HG02840 (cell line): Measurements from ENCODE around the gene CUL2.
"Not testable (repeated sequence)": the region's sequence is repeated elsewhere in the genome, so short reads cannot be mapped to it uniquely, and the experiment has no call there.

Experiments
- ATAC-seq: cut with Tn5 transposase; IDR thresholded peaks from one replicate; pipeline ENCODE4 v1.9.1; 2021; ENCODE audit warnings: mild to moderate bottlenecking, moderate library complexity, moderate number of reproducible peaks; ENCODE audit not compliant: unreplicated experiment, low FRiP score

Gene CUL2

GRCh38 chr10:35027567-35027966 lies 62.6 kb downstream of the CUL2 start:
- no peak for ATAC-seq

DNA sequence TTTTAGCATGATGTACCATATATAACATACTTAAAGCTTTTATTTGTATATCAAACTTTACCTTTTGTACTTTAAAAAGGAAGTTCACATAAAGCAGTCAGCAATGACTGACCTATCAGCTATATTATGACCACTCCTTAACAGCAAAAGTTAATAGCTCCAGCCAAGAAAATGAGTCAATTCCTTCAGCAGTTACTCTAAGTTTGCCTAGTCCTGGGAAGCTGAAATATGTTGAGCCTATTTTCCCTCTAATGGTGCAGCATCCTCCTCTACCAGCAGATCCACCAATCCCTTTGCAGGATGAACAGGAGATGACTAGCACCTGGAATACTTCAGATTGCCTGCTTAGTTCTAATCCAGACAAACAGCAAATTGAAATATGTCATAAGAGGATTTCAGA lies 64.2 kb downstream of the CUL2 start:
- ATAC-seq: no peak

DNA sequence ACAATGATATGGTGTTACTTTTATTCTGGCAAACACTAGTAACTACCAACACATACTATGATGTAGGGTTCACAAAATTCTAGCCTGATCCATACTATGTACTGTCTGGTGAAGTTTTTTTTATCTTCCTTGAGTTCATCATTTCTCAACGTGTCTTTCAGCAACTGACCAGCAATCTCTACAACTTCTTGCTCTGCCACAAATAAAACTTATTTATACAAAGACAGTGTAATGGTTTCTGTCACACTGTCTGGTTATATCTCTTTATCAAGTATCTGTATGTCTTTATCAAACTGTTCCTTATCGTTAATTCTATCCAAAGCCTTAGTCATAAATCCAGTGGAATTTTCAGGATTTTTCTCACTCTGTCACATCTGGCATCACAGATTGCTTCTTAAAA lies 69.7 kb downstream of the CUL2 start:
- no peak for ATAC-seq

DNA sequence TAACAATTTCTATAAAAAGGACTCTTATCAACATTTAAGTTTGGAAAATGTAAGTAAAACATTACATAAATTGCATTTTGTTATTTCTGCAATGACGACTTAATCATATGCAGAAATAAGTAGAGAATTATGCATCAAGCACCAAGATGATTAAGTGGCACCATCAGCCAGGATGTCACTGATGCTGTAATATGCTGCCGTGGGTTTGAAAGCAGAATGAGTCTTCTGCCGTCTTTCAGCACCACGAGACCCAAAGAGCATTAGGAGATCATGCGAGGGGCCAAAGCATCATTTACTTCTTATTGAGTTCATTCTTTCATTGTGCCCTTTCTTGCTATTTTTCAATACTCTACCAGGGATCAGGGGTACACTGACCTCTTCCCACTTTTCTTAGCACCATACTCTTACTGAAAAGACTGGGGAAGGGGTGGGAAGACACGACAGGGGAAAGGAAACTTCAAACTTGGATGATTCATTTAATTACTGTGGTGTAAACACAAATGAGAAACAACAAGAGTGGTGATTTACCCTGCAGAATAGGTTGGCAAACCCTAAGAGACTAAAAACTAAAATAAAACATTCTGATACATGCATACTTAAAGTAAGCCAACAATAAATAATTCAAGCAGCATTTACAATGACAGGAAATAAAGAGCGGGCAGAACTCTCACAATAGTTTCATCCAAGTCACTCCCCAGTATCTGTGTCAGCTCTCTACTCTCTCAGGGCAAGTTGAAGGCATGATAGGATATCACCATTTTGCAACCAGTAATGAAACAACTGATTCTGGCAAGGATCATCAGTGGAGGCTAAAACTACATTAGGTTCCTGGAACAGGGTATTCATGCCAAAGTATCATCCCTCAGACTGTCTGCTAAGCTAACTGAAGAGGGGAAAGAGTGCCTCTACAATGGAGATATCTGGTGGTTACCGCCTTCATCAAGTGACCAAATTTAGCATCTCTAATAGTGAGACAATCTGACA lies 70.8 kb downstream of the CUL2 start:
- ATAC-seq: no peak

- no peak for ATAC-seq
Observed at GRCh38 chr10:35017608-35018007, 72.5 kb downstream of the CUL2 start.

DNA sequence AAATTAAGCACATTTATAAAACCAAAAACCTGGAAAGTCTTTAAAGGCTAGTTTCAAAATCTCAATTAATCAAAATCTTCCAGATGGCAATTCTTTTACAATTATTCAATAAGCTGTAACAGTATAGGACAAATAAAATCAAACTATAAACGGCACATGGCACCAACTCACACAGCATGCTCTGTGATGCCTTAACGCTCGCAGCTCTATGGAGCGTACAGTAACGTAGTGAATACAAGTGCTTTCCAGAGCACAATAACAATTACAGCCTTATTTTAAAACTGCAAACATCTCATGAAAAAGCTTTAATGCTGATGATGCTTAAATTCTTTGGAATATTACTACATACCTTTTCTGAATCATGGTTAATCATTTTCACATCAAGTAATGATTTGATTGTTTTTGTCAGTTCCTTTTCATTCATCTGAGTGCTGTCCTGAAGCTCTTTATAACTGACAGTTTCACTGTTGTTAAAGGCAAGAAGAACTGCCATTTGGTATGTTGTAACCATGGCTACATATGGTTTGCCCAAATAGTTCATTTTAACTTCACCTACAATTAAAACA lies 74.2 kb downstream of the CUL2 start:
- ATAC-seq: no peak

- ATAC-seq: no peak
Observed at GRCh38 chr10:35012781-35013180, 77.4 kb downstream of the CUL2 start.

- ATAC-seq: no peak
Observed at GRCh38 chr10:35011771-35012191, 78.4 kb downstream of the CUL2 start.

DNA sequence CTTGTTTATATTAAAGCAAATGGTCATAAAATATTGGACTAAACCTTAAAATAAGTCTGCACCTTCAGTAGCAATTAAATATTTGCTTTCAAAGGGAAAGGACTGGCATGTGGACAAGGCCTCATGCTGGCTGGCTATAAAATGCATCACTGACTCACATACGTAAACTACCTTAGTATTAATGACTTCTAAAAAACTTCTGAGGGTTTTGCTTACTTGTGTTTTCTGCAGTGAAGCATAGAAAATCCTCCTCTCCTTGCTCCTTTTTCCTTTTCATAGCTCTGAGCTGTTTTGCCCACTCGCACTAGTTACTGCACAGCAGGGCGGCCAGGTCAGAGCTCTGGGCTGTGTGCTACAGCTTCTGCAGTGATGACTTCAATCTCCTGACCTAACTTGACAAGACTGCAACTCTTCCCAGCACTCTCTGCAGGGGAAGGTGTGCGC lies 82.3 kb downstream of the CUL2 start:
- no peak for ATAC-seq

GRCh38 chr10:35006836-35007235 lies 83.3 kb downstream of the CUL2 start:
- no peak for ATAC-seq

GRCh38 chr10:35005868-35006267 lies 84.3 kb downstream of the CUL2 start:
- ATAC-seq: no peak

DNA sequence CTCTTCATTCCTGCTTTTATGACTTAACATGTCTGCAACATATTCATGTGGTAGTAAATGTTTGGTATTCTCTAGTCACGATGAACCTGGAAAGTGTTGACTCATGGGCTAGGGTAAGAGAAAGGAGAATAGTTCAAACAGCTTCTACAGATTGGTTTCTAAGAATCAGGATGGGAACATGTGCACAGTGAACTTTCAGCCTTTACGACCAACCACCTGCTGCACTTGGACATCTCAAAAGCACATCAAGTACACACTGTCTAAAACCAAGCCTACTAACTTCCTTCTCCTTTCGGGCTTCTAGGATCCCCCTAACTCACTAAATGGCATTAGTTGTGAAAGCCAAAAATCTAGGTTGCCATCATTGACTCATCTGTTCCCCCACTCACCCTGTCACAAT lies 85.5 kb downstream of the CUL2 start:
- no peak for ATAC-seq

DNA sequence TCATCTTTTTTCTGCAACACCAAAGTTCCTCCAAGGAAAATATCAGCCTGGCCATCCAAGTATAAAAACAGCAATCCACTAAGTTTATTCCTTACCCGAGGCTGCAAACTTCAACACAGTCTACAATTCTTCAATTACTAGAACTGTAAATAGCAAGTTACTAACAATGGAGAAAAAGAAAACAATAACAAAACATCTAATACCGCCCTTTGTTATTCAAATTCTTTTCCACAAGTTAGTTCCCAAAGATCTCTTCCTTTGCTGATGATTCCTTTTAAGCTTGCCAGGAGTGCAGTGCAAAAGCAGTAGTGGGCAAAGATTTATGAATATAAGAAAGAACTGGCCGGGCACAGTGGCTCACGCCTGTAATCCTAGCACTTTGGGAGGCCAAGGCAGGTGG lies 86.2 kb downstream of the CUL2 start:
- ATAC-seq: no peak

DNA sequence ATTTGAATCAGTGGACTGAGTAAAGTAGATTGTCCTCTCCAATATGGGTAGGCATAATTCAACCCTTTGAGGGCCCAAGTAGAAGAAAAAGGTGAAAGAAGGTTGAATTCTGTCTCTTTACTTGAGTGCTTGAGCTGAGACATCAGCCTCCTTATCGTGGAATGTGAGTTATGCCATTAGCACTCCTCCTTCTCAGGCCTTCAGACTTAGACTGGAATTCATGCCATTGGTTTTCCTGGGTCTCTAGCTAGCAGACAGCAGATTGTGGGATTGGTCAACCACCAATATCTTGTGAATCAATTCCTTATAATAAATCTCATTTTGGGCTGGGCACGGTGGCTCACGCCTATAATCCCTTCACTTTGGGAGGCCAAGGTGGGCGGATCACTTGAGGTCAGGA lies 89.2 kb downstream of the CUL2 start:
- no peak for ATAC-seq

- ATAC-seq: no peak
Observed at GRCh38 chr10:34999532-34999931, 90.6 kb downstream of the CUL2 start.

DNA sequence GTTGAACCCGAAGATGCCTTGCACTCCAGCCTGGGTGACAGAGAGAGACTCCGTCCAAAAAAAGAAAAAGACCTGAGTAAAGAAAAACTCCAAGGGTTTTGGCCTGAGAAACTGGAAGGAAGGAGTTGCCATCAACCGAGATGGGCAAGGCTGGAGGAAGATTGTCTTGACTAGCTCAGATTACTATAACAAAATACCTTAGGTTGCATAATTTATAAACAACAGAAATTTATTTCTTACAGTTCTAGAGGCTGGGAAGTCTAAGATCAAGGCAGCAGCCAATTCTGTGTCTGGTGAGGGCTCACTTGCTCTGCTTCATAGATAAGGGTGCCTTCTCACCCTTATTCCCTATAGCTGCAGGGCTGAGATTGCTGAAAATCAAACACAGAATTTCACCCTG lies 91.2 kb downstream of the CUL2 start:
- no peak for ATAC-seq

GRCh38 chr10:34996843-34997242 lies 93.3 kb downstream of the CUL2 start:
- no peak for ATAC-seq

DNA sequence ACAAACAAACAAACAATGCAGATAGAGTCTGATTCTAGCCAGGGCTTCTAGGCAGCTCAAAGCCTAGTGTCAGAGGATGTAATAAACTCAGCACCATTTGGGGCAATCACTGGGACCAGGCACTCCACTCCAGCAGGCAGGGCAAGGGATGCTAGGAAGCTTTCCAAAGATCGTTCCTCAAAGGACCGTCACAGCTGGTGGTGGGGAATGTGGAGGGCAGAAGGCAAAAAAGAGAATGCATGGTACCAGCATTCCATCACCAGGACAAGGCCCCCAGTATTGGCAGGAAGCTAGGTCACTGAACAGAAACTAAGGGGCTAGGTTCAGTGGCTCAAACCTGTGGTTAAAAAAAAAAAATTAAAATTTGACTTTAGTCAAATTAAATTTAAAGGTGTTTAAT lies 94.2 kb downstream of the CUL2 start:
- ATAC-seq: no peak

DNA sequence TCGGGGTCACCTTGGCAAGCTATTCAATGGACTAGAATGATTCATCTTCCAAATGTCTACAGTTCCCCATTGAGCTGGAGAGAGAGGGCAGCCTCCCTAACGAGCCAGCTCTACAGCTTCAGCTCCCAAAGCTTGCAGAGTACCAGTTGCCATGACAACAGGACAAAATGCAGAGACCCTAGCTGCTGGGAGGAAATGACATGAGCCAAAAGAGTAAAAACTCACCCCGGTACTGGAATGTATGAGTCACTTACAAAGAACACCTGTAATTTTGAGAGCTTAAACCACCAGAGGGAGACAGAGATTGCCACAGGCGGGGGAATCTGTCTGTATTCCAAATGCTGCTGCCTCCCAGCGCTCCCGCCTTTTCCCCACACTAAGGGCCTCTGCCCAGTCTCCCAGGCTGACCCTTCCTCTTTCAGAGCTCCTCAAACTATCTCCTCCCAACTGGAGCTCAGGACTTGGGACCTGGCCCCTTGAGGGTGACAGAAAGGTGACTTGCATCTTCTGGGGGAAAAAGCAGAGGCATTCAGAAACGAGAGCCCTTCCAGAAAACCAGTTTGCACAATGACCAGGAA lies 95.5 kb downstream of the CUL2 start:
- ATAC-seq: peak; percentile 87

GRCh38 chr10:34993782-34994181 lies 96.4 kb downstream of the CUL2 start:
- ATAC-seq: no peak

DNA sequence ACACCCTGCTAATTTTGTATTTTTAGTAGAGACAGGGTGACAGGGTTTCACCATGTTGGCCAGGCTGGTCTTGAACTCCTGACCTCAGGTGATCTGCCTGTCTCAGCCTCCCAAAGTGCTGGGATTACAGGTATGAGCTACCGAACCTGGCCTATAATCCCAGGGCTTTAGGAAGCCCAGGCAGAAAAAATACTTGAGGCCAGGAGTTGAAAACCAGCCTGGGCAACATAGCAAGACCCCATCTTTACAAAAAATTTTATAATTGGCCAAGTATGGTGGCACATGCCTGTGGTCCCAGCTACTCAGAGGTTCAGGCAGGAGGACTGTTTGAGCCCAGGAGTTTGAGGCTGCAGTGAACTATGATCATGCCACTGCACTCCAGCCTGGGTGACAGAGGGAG lies 99.0 kb downstream of the CUL2 start:
- not testable (repeated sequence) for ATAC-seq
